IMR-90 (cell line): ENCODE results near the gene ABCA2. TPM values are rescaled to one million over a fixed set of nuclear protein-coding genes. Genes with fewer than 3 reads are reported as not detected.

Experiments
- ATAC-seq: fragments of 200-7000 bp; cut with Tn5 transposase; 2 replicates; pipeline ENCODE4 v1.9.1; 2020; ENCODE audit warnings: low read depth, mild to moderate bottlenecking, moderate library complexity
- BruUV-seq: library from RNA; stranded (reverse); fragments of 400-500 nt; replicated peaks from 2 replicates; lab custom pipeline; 2021; lab: Mats Ljungman, UMichigan
- CTCF ChIA-PET: fragments of 300-600 bp; formaldehyde crosslinking; extraction: SDS; loops from one replicate; lab custom pipeline; 2021; ENCODE audit warnings: antibody characterized with exemption; lab: Yijun Ruan, JAX
- POLR2A ChIA-PET: fragments of 300-600 bp; sonication (Branson Sonifier 250); formaldehyde crosslinking; loops from one replicate; lab custom pipeline; 2022; ENCODE audit warnings: antibody characterized with exemption; ENCODE audit not compliant: unreplicated experiment; lab: Charles Lee
- DNase-seq: peaks from one replicate; pipeline ENCODE4 v3.0.0; 2013
- H2AFZ ChIP-seq: replicated peaks from 2 replicates; pipeline ENCODE3; 2013; ENCODE audit warnings: low read length, mild to moderate bottlenecking; ENCODE audit not compliant: poor library complexity
- H2AK5ac ChIP-seq: 2 replicates; pipeline ENCODE4 v1.6.1; 2013; ENCODE audit warnings: low read depth, low read length, inconsistent platforms
- H2AK9ac ChIP-seq: replicated peaks from 2 replicates; pipeline ENCODE3; 2013; ENCODE audit warnings: mild to moderate bottlenecking, low read depth, low read length, moderate library complexity; ENCODE audit not compliant: poor library complexity
- H2BK120ac ChIP-seq: 2 replicates; pipeline ENCODE4 v1.6.1; 2013; ENCODE audit warnings: low read depth, low read length, inconsistent platforms
- H2BK15ac ChIP-seq: 3 replicates; pipeline ENCODE4 v1.6.1; 2013; ENCODE audit warnings: low read depth, low read length, inconsistent platforms
- H2BK20ac ChIP-seq: 2 replicates; pipeline ENCODE4 v1.6.1; 2013; ENCODE audit warnings: low read depth, mild to moderate bottlenecking, inconsistent platforms, low read length, moderate library complexity
- H2BK5ac ChIP-seq: 2 replicates; pipeline ENCODE4 v1.6.1; 2013; ENCODE audit warnings: mild to moderate bottlenecking, low read depth, low read length, inconsistent platforms; ENCODE audit not compliant: poor library complexity, severe bottlenecking
- H3K14ac ChIP-seq: replicated peaks from 2 replicates; pipeline ENCODE4 v1.6.1; 2013; ENCODE audit warnings: low read depth, low read length, inconsistent platforms
- H3K18ac ChIP-seq: 2 replicates; pipeline ENCODE4 v1.6.1; 2013; ENCODE audit warnings: low read depth, low read length, control low read depth
- H3K23ac ChIP-seq: 2 replicates; pipeline ENCODE4 v1.6.1; 2013; ENCODE audit warnings: low read depth, low read length, inconsistent platforms
- H3K27ac ChIP-seq: 2 replicates; pipeline ENCODE4 v1.5.1; 2013; ENCODE audit warnings: mild to moderate bottlenecking, control low read depth, low read length; ENCODE audit not compliant: insufficient read depth
- H3K27me3 ChIP-seq: 2 replicates; pipeline ENCODE4 v1.6.1; 2013; ENCODE audit warnings: low read length; ENCODE audit not compliant: control insufficient read depth, insufficient read depth
- H3K36me3 ChIP-seq: 2 replicates; pipeline ENCODE4 v1.6.1; 2013; ENCODE audit warnings: low read length, mixed read lengths; ENCODE audit not compliant: control insufficient read depth, insufficient read depth
- H3K4ac ChIP-seq: 2 replicates; pipeline ENCODE4 v1.6.1; 2013; ENCODE audit warnings: low read depth, low read length, inconsistent platforms
- H3K4me1 ChIP-seq: 2 replicates; pipeline ENCODE4 v1.6.1; 2013; ENCODE audit warnings: low read length, mixed read lengths; ENCODE audit not compliant: control insufficient read depth, insufficient read depth
- H3K4me2 ChIP-seq: 2 replicates; pipeline ENCODE4 v1.6.1; 2013; ENCODE audit warnings: low read depth, mild to moderate bottlenecking, control low read depth, low read length, moderate library complexity
- H3K4me3 ChIP-seq: 2 replicates; pipeline ENCODE4 v1.5.1; 2013; ENCODE audit warnings: low read depth, mild to moderate bottlenecking, control low read depth, low read length, moderate library complexity; ENCODE audit not compliant: insufficient read depth
- H3K56ac ChIP-seq: 2 replicates; pipeline ENCODE4 v1.6.1; 2013; ENCODE audit warnings: low read length, inconsistent platforms; ENCODE audit not compliant: insufficient read depth; ENCODE audit errors: extremely low read depth
- H3K79me1 ChIP-seq, 2 experiments: 2 replicates each; pipeline ENCODE4 v1.6.1; 2013; ENCODE audit warnings: low read length in 2 of 2, inconsistent platforms in 1 of 2, low read depth in 1 of 2
- H3K9ac ChIP-seq: 2 replicates; pipeline ENCODE4 v1.6.1; 2013; ENCODE audit warnings: low read depth, low read length, control low read depth
- H3K9me1 ChIP-seq: 2 replicates; pipeline ENCODE4 v1.6.1; 2013; ENCODE audit warnings: low read length, inconsistent platforms; ENCODE audit not compliant: insufficient read depth
- H3K9me3 ChIP-seq: 2 replicates; pipeline ENCODE4 v1.6.1; 2013; ENCODE audit warnings: low read length; ENCODE audit not compliant: control insufficient read depth, insufficient read depth
- H4K20me1 ChIP-seq: 2 replicates; pipeline ENCODE4 v1.6.1; 2013; ENCODE audit warnings: low read length, inconsistent platforms; ENCODE audit not compliant: insufficient read depth
- H4K5ac ChIP-seq: 2 replicates; pipeline ENCODE4 v1.6.1; 2013; ENCODE audit warnings: mild to moderate bottlenecking, low read depth, low read length, control low read depth
- H4K8ac ChIP-seq, 2 experiments: 2 replicates each; pipeline ENCODE4 v1.6.1; 2013; ENCODE audit warnings: low read depth in 2 of 2, low read length in 2 of 2, control low read depth in 1 of 2, inconsistent platforms in 1 of 2
- H4K91ac ChIP-seq: 2 replicates; pipeline ENCODE4 v1.6.1; 2013; ENCODE audit warnings: low read depth, low read length, inconsistent platforms; ENCODE audit not compliant: insufficient read depth
- CHD1 ChIP-seq: IDR thresholded peaks from 2 replicates; pipeline ENCODE4 v1.6.1; 2012; ENCODE audit warnings: low read depth, low read length, improper control_type of control experiment
- POLR2A ChIP-seq: IDR thresholded peaks from 2 replicates; pipeline ENCODE4 v1.6.1; 2012; ENCODE audit warnings: mild to moderate bottlenecking, low read depth, low read length
- RAD21 ChIP-seq: IDR thresholded peaks from 2 replicates; pipeline ENCODE4 v1.6.1; 2012; ENCODE audit warnings: low read length, improper control_type of control experiment
- RCOR1 ChIP-seq: IDR thresholded peaks from 2 replicates; pipeline ENCODE4 v1.6.1; 2012; ENCODE audit warnings: mild to moderate bottlenecking, low read length, improper control_type of control experiment; ENCODE audit not compliant: insufficient replicate concordance
- RFX5 ChIP-seq: IDR thresholded peaks from 2 replicates; pipeline ENCODE4 v1.8.0; 2012; ENCODE audit warnings: low read depth, mild to moderate bottlenecking, low read length, moderate library complexity
- WGBS, 2 experiments: methylation state at CpG; one replicate each; pipeline versions ENCODE4 v1.1.5 to v1.1.7; 2013; ENCODE audit warnings: missing lambda C conversion rate in 2 of 2; ENCODE audit not compliant: insufficient read length in 1 of 2; ENCODE audit errors: extremely low coverage in 2 of 2; 5-methylcytosine and 5-hydroxymethylcytosine counted together
- dilution Hi-C: fragments of 300-500 bp; cut with HindIII; formaldehyde crosslinking; loops from one replicate; pipeline ENCODE4 v1.14.3; 2018; ENCODE audit warnings: low sequenced_read_pairs; ENCODE audit not compliant: unreplicated experiment
- in situ Hi-C: fragments of 300-500 bp; cut with MboI; formaldehyde crosslinking; loops from 3 replicates; pipeline ENCODE4 v1.14.3; 2019; ENCODE audit warnings: low sequenced_read_pairs, inconsistent platforms, mixed read lengths
- intact Hi-C: fragments of 100-400 bp; cut with micrococcal nuclease; formaldehyde crosslinking; loops from 2 replicates; pipeline ENCODE4 v1.10.0; 2022
- polyA plus RNA-seq, 3 experiments: library from polyadenylated mRNA; depleted of rRNA; stranded (reverse); fragments of >200 nt; gene quantifications; 2 replicates each; pipeline ENCODE4 v1.2.3, GENCODE V29; 2012; ENCODE audit warnings: low replicate concordance in 1 of 3
- total RNA-seq: library from RNA; depleted of rRNA; stranded (reverse); fragments of >200 nt; gene quantifications from 2 replicates; pipeline ENCODE4 v1.2.3, GENCODE V29; 2012
- TF ChIP-seq, protein P1 (sequence below): fragments of 150-350 bp; IDR thresholded peaks from 2 replicates; pipeline ENCODE4 v1.6.1; 2016; ENCODE audit warnings: low read depth, mild to moderate bottlenecking, low read length, moderate library complexity, borderline replicate concordance

The ABCA2 gene
- total and polyA plus RNA-seq, 2 of the 4 experiments (the other 2 are of a cell fraction) = 3.8 to 46.0 TPM

GRCh38 chr9:136996361-136997292 lies 31.4 kb downstream of the ABCA2 start, which contains the start of gene CLIC3:
Gene CLIC3, minus strand, starts transcription at chr9:136996568. Its CDS starts 25 bp downstream, at chr9:136996543.
- no peak within 1 kb of the TSS for H3K27ac ChIP-seq
- no TSS peak for BruUV-seq
- peak within 1 kb of the TSS in 1 of 2 experiments; percentile 60; a peak in 1 of 4 replicates for H4K8ac ChIP-seq
- peaks cover 23% of the 10 kb centered on the region for H3K4me1 ChIP-seq
- H3K36me3 ChIP-seq = peaks cover 5% of the 10 kb centered on the region; the same call in 1 of the 2 replicates
- ATAC-seq = no peak
- H3K27me3 ChIP-seq = no peaks in the 10 kb centered on the region
- H3K4me3 ChIP-seq = no peak within 1 kb of the TSS
- peaks cover 8% of the 10 kb centered on the region for H3K9me1 ChIP-seq
- H2AFZ ChIP-seq = peak within 1 kb of the TSS; percentile 81
- no peak within 1 kb of the TSS for H3K9ac ChIP-seq
- no peak within 1 kb of the TSS for H4K5ac ChIP-seq
- ChIA-PET CTCF (no interaction called here), POLR2A (no interaction called here)
- H3K14ac ChIP-seq = peak within 1 kb of the TSS; percentile 52; the same call in 1 of the 2 replicates
- H2BK15ac ChIP-seq = no peak within 1 kb of the TSS
- H3K4me2 ChIP-seq = no peak within 1 kb of the TSS; the same call in 1 of the 2 replicates
- TF ChIP-seq, protein P1, sequence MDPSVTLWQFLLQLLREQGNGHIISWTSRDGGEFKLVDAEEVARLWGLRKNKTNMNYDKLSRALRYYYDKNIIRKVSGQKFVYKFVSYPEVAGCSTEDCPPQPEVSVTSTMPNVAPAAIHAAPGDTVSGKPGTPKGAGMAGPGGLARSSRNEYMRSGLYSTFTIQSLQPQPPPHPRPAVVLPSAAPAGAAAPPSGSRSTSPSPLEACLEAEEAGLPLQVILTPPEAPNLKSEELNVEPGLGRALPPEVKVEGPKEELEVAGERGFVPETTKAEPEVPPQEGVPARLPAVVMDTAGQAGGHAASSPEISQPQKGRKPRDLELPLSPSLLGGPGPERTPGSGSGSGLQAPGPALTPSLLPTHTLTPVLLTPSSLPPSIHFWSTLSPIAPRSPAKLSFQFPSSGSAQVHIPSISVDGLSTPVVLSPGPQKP = no peak
- TF ChIP-seq RCOR1 = no peak
- TF ChIP-seq POLR2A = no peak
- TF ChIP-seq RAD21 = no peak
- no peak for TF ChIP-seq RFX5
- TF ChIP-seq CHD1 = no peak
- H3K18ac ChIP-seq = no peak within 1 kb of the TSS
- H3K79me1 ChIP-seq = peaks cover 6 to 16% of the 10 kb centered on the region in 2 experiments; a peak in 3 of 4 replicates
- no peak for DNase-seq
- H2BK5ac ChIP-seq = no peak within 1 kb of the TSS
- intact Hi-C loops = no loop called here
- dilution Hi-C loops = no loop called here
- H2BK120ac ChIP-seq = peak within 1 kb of the TSS; percentile 5; the same call in 1 of the 2 replicates
- H3K23ac ChIP-seq = no peak within 1 kb of the TSS; the same call in 1 of the 2 replicates
- H4K91ac ChIP-seq = peak within 1 kb of the TSS; percentile 23; the same call in 1 of the 2 replicates
- no peaks in the 10 kb centered on the region for H3K9me3 ChIP-seq
- peak within 1 kb of the TSS; percentile 42 for H2AK9ac ChIP-seq
- in situ Hi-C loops = no loop called here
- no peak within 1 kb of the TSS for H2BK20ac ChIP-seq
- 48% methylated on average over 9 of the region's 35 CpGs; no CpG with 5 or more reads in 1 of the 2 experiments for WGBS, 2 experiments
- peak within 1 kb of the TSS; percentile 47 for H3K4ac ChIP-seq
- peak within 1 kb of the TSS; percentile 70 for H2AK5ac ChIP-seq
- no peaks in the 10 kb centered on the region; the same call in 1 of the 2 replicates for H4K20me1 ChIP-seq
- H3K56ac ChIP-seq = no peak within 1 kb of the TSS
